Testis (tissue), 2 donors: ENCODE data around the gene STARD3NL.

Source experiments
- CTCF ChIP-seq, 3 experiments: fragments of 450-650 bp in 2 of 3; fragments of 200-600 bp in 1 of 3; sonication (generic) in 1 of 3; IDR thresholded peaks; one replicate each; pipeline ENCODE4 v1.5.1; 2016 to 2019; ENCODE audit warnings: antibody characterized with exemption in 3 of 3, mild to moderate bottlenecking in 2 of 3, moderate library complexity in 1 of 3
- POLR2A ChIP-seq: fragments of 450-650 bp; IDR thresholded peaks from one replicate; pipeline ENCODE4 v1.6.1; 2017; ENCODE audit warnings: antibody characterized with exemption, mild to moderate bottlenecking, moderate library complexity

GRCh38 chr7:38280000-38280399 is 102.0 kb downstream of the STARD3NL start:
- TF ChIP-seq CTCF (IDR thresholded peaks at IDR 0.05) (no peak), POLR2A (no peak)
